NOMO-1 treated with DMSO at 0.1 percent for 48 hours (cell line): ENCODE measurements around the gene FAXDC2.
A peak's percentile ranks its signal among the peaks of the same experiment; 100 is the strongest.
"Not testable (repeated sequence)": the region's sequence is repeated elsewhere in the genome, so short reads cannot be mapped to it uniquely, and the experiment has no call there.

Experiments used
- DNase-seq: peaks from one replicate; lab custom pipeline; 2025; ENCODE audit not compliant: unreplicated experiment; lab: John Stamatoyannopoulos, UW

FAXDC2 gene

GRCh38 chr5:154862766-154863165, 12.4 kb upstream of the FAXDC2 start:
- peak; percentile 33 for DNase-seq

- no peak for DNase-seq
Observed at GRCh38 chr5:154861946-154862345, 11.5 kb upstream of the FAXDC2 start.

- peak; percentile 76 for DNase-seq
Observed at GRCh38 chr5:154860765-154861164, 10.4 kb upstream of the FAXDC2 start.

GRCh38 chr5:154860123-154860522, 9.7 kb upstream of the FAXDC2 start:
- peak; percentile 25 for DNase-seq

- DNase-seq, result peak; percentile 90
Observed at GRCh38 chr5:154858972-154859871, 8.8 kb upstream of the FAXDC2 start.

GRCh38 chr5:154858297-154858971, 8.0 kb upstream of the FAXDC2 start, which contains the start of gene CNOT8:
Gene CNOT8 (plus strand): TSS chr5:154858627. CDS start chr5:154863279, 4,652 bp downstream.
- DNase-seq, result peak; percentile 96

GRCh38 chr5:154857530-154858296, 7.3 kb upstream of the FAXDC2 start:
- DNase-seq, result peak; percentile 92

- DNase-seq, result no peak
Observed at GRCh38 chr5:154851351-154851750, 948 bp upstream of the FAXDC2 start.

GRCh38 chr5:154849791-154850201, 607 bp downstream of the FAXDC2 start:
- DNase-seq, result peak; percentile 9

- DNase-seq, result no peak
Observed at GRCh38 chr5:154849264-154849785, 1.1 kb downstream of the FAXDC2 start.

GRCh38 chr5:154844809-154845208, 5.6 kb downstream of the FAXDC2 start:
- no peak for DNase-seq

GRCh38 chr5:154842689-154843530, 7.5 kb downstream of the FAXDC2 start:
- no peak for DNase-seq

- DNase-seq, result no peak
Observed at GRCh38 chr5:154841273-154841661, 9.1 kb downstream of the FAXDC2 start.

GRCh38 chr5:154840435-154841272, 9.7 kb downstream of the FAXDC2 start:
- DNase-seq, result no peak

GRCh38 chr5:154837009-154837901, 13.1 kb downstream of the FAXDC2 start:
- no peak for DNase-seq

GRCh38 chr5:154836225-154836624, 14.2 kb downstream of the FAXDC2 start:
- DNase-seq, result no peak

GRCh38 chr5:154835701-154836052, 14.7 kb downstream of the FAXDC2 start:
- not testable (repeated sequence) for DNase-seq

GRCh38 chr5:154834053-154834452, 16.4 kb downstream of the FAXDC2 start:
- no peak for DNase-seq
